Astrocyte of the cerebellum (primary cell): ENCODE results near the gene PNPLA7.
"Not testable (repeated sequence)": the region's sequence is repeated elsewhere in the genome, so short reads cannot be mapped to it uniquely, and the experiment has no call there.

Experiments
- DNase-seq: peaks from one replicate; pipeline ENCODE4 v3.0.0-alpha.2; 2011; ENCODE audit warnings: low read depth
- H3K4me3 ChIP-seq: 2 replicates; pipeline ENCODE4 v1.5.1; 2011; ENCODE audit warnings: mild to moderate bottlenecking, low read depth, low read length, moderate library complexity
- CTCF ChIP-seq: IDR thresholded peaks from 2 replicates; pipeline ENCODE4 v1.5.1; 2012; ENCODE audit warnings: low read length, low read depth, moderate library complexity, mild to moderate bottlenecking; ENCODE audit errors: missing control alignments
- in situ Hi-C: cut with HindIII; loops from 2 replicates; pipeline ENCODE4 v1.10.0; 2017; ENCODE audit warnings: low sequenced_read_pairs

The PNPLA7 gene

DNA sequence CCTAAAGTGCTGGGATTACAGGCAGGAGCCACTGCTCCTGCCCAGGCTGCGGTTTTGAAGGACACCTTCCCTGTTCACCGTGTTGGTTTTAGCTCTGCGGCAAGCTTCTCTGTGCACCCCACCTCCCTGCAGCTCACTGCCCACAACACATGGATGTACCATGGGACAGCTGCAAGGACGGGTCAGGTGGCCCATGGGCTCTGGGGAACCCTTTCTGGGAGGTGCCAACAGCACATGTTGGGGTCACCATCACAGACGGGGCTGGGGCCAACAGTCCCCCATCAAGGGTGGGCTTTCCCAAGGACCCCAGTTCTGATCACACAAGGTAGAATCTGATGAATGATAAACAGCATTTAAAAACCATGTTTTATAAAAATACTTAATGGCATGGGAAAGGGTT, 134.8 kb downstream of the PNPLA7 start:
- no peak for DNase-seq
- in situ Hi-C loops: loop anchor here (5.0 to 10.0 kb wide), 2 partner anchors 51 to 103 kb away; no protein-coding TSS in a partner anchor
- no peak overlapping the region for H3K4me3 ChIP-seq
- TF ChIP-seq CTCF: no peak

GRCh38 chr9:137412431-137412830, 137.8 kb downstream of the PNPLA7 start:
- H3K4me3 ChIP-seq: no peak overlapping the region
- TF ChIP-seq CTCF: no peak
- in situ Hi-C loops: loop anchor here (5.0 to 10.0 kb wide), 2 partner anchors 48 to 145 kb away; no protein-coding TSS in a partner anchor
- DNase-seq: no peak

GRCh38 chr9:137411645-137412380, 138.4 kb downstream of the PNPLA7 start:
- in situ Hi-C loops: loop anchor here (5.0 to 10.0 kb wide), 2 partner anchors 47 to 145 kb away; no protein-coding TSS in a partner anchor
- peak; percentile 94 for DNase-seq
- no peak for TF ChIP-seq CTCF

DNA sequence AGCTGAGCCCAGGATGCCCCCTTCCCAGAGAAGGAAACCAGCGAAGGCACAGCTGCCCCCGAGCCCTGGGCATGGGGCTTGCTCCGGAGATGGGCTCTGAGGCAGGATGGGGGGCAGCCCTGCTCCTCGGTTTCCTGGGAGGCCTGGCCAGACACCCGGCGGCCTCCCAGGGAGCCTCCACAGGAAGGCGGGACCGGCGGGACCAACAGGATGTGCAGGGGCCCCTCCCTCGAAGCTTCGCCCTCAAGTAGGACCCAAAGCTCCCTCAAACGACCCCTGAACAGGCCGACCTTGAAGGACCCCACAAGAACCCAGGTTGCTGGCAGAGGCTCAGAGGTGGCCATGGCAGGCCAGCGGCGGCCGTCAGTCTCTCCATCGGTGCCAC, 138.9 kb downstream of the PNPLA7 start:
- H3K4me3 ChIP-seq: no peak overlapping the region
- in situ Hi-C loops: loop anchor here (5.0 to 10.0 kb wide), 2 partner anchors 46 to 144 kb away; no protein-coding TSS in a partner anchor
- TF ChIP-seq CTCF: no peak
- no peak for DNase-seq

More at GRCh38 chr9:137411645-137412380, 138.4 kb downstream of the PNPLA7 start:
- H3K4me3 ChIP-seq: no peak overlapping the region

GRCh38 chr9:137410891-137411249, 139.3 kb downstream of the PNPLA7 start:
- in situ Hi-C loops: loop anchor here (5.0 to 10.0 kb wide), 2 partner anchors 46 to 144 kb away; no protein-coding TSS in a partner anchor
- no peak for DNase-seq

DNA sequence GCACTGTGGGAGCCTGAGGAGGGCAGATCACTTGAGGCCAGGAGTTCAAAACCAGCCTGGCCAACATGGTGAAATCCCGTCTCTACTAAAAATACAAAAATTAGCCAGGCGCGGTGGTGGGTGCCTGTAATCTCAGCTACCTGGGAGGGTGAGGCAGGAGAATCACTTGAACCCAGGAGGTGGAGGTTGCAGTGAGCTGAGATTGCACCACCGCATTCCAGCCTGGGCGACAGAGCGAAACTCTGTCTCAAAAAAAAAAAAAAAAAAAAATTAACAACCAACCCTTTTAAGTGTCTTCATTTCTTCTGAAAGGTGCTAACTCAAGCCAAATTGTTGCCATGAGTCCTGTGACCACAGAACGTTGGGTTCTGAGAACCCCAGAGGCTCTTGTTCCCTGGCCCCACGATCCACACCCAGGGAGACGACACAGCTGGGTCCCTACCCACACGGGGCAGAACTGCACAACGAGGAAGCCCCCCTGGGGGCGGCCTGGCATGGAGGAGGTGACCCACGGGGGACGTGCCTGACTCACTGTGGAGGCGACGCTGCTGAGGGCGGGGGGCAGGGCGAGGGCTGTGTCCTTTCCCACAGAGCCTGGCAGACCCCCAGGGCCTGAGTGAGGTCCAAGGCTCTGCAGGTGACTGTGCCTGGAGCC, 139.8 kb downstream of the PNPLA7 start:
- not testable (repeated sequence) for DNase-seq, H3K4me3 ChIP-seq
- in situ Hi-C loops: loop anchor here (5.0 to 10.0 kb wide), 2 partner anchors 46 to 143 kb away; no protein-coding TSS in a partner anchor

More at GRCh38 chr9:137410891-137411249, 139.3 kb downstream of the PNPLA7 start:
- H3K4me3 ChIP-seq: no peak overlapping the region
- TF ChIP-seq CTCF: no peak
